ENCODE data around the gene GXYLT2. TPM values are rescaled to one million over a fixed set of nuclear protein-coding genes. Genes with fewer than 3 reads are reported as not detected.

GXYLT2 gene
- total RNA-seq (under 1 TPM in 1 of 2 experiments, not detected in 1; 0.08 TPM), total RNA-seq (0 to 0.68 (median 0) reads per million in 172 experiments)
- polyA plus RNA-seq (2013, experiment 1 of 2), result not detected
- polyA plus RNA-seq (2013, experiment 2 of 2), result 0.56 TPM

- Mint-ChIP-seq H3K4me3 (peak within 1 kb of the TSS; percentile 85), H3K27ac (no peak within 1 kb of the TSS), H3K4me1 (ENCODE audit: low read depth) (peaks cover 22% of the 10 kb centered on the region), H3K36me3 (ENCODE audit: low read depth) (no peaks in the 10 kb centered on the region), H3K27me3 (peaks cover 86% of the 10 kb centered on the region), H3K9me3 (peaks cover 4% of the 10 kb centered on the region)
- peak; percentile 77 for ATAC-seq (ENCODE audit: poor library complexity)
- no peak for TF ChIP-seq CTCF (IDR thresholded peaks at IDR 0.05)
- DNase-seq, result peak in 10 of 14 experiments; percentile 1 to 50 (median 7)
- ChIA-PET POLR2A (interaction anchor here (1.5 kb wide), 1 partner anchor 10 kb away, joined by 3 read pairs; no protein-coding TSS in a partner anchor), CTCF (interaction anchor here (1.2 kb wide), 1 partner anchor 135 kb away, joined by 3 read pairs; no protein-coding TSS in a partner anchor)
- no peak within 1 kb of the TSS for H3K27ac ChIP-seq (ENCODE audit: low read depth in 1 of 2, low read length in 2 of 2)
- peaks cover 42 to 57% of the 10 kb centered on the region in 2 experiments for H3K27me3 ChIP-seq (ENCODE audit: control insufficient read depth in 1 of 2, insufficient read depth in 2 of 2, low read length in 2 of 2)
- intact Hi-C loops (cut with DNase I, micrococcal nuclease), result no loop called here
- H3K4me1 ChIP-seq (ENCODE audit: insufficient read depth, low read length), result peaks cover 6% of the 10 kb centered on the region
- no peaks in the 10 kb centered on the region for H3K36me3 ChIP-seq (ENCODE audit: insufficient read depth, low read length)
- peaks cover 0 to 6% of the 10 kb centered on the region in 2 experiments for H3K9me3 ChIP-seq (ENCODE audit: control insufficient read depth in 1 of 2, insufficient read depth in 1 of 2, low read length in 2 of 2)
- H3K4me3 ChIP-seq (ENCODE audit: low read length), result peak within 1 kb of the TSS; percentile 23
Observed at GRCh38 chr3:72887705-72888545, at the start of gene GXYLT2. Gene GXYLT2, plus strand, starts transcription at chr3:72888046. Its CDS starts 188 bp downstream, at chr3:72888234.

- ATAC-seq (ENCODE audit: poor library complexity) (no peak), DNase-seq (no peak)
- Histone ChIP-seq H3K9me3 (ENCODE audit: control insufficient read depth in 1 of 2, insufficient read depth in 1 of 2, low read length in 2 of 2) (no peaks in the 10 kb centered on the region), H3K4me1 (ENCODE audit: insufficient read depth, low read length) (no peaks in the 10 kb centered on the region), H3K27me3 (ENCODE audit: control insufficient read depth in 1 of 2, insufficient read depth in 2 of 2, low read length in 2 of 2) (no peaks in the 10 kb centered on the region), H3K27ac (ENCODE audit: low read depth in 1 of 2, low read length in 2 of 2) (no peak overlapping the region), H3K36me3 (ENCODE audit: insufficient read depth, low read length) (peaks cover 55% of the 10 kb centered on the region), H3K4me3 (ENCODE audit: low read length) (no peak overlapping the region)
- no peak overlapping the region for H3K4me3 Mint-ChIP-seq
- H3K27me3 Mint-ChIP-seq, result no peaks in the 10 kb centered on the region
- intact Hi-C loops (cut with DNase I, micrococcal nuclease), result no loop called here
- H3K36me3 Mint-ChIP-seq (ENCODE audit: low read depth), result peaks cover 75% of the 10 kb centered on the region
- peaks cover 4% of the 10 kb centered on the region for H3K4me1 Mint-ChIP-seq (ENCODE audit: low read depth)
- no peak overlapping the region for H3K27ac Mint-ChIP-seq
- TF ChIP-seq CTCF (IDR thresholded peaks at IDR 0.05), result no peak
- no peaks in the 10 kb centered on the region for H3K9me3 Mint-ChIP-seq
- POLR2A ChIA-PET, result no interaction called here
- CTCF ChIA-PET, result no interaction called here
Observed at GRCh38 chr3:72839057-72839456, 48.8 kb upstream of the GXYLT2 start.

- TF ChIP-seq CTCF (IDR thresholded peaks at IDR 0.05), result no peak
- peak overlapping the region; percentile 9 for H3K27ac Mint-ChIP-seq
- no peaks in the 10 kb centered on the region for H3K27me3 Mint-ChIP-seq
- POLR2A ChIA-PET, result no interaction called here
- Histone ChIP-seq H3K4me3 (ENCODE audit: low read length) (no peak overlapping the region), H3K27me3 (ENCODE audit: control insufficient read depth in 1 of 2, insufficient read depth in 2 of 2, low read length in 2 of 2) (no peaks in the 10 kb centered on the region), H3K27ac (ENCODE audit: low read depth in 1 of 2, low read length in 2 of 2) (no peak overlapping the region), H3K36me3 (ENCODE audit: insufficient read depth, low read length) (peaks cover 22% of the 10 kb centered on the region), H3K9me3 (ENCODE audit: control insufficient read depth in 1 of 2, insufficient read depth in 1 of 2, low read length in 2 of 2) (no peaks in the 10 kb centered on the region), H3K4me1 (ENCODE audit: insufficient read depth, low read length) (peaks cover 24% of the 10 kb centered on the region)
- H3K4me1 Mint-ChIP-seq (ENCODE audit: low read depth), result peaks cover 56% of the 10 kb centered on the region
- intact Hi-C loops (cut with DNase I, micrococcal nuclease), result loop anchor here in 1 of 2 experiments (10.0 kb wide), 1 partner anchor 1260 kb away; the partner anchor contains the start of gene FOXP1
- H3K36me3 Mint-ChIP-seq (ENCODE audit: low read depth), result peaks cover 48% of the 10 kb centered on the region
- DNase-seq (no peak), ATAC-seq (ENCODE audit: poor library complexity) (no peak)
- no peak overlapping the region for H3K4me3 Mint-ChIP-seq
- CTCF ChIA-PET, result no interaction called here
- H3K9me3 Mint-ChIP-seq, result no peaks in the 10 kb centered on the region
Observed at GRCh38 chr3:72844436-72844993, 43.3 kb upstream of the GXYLT2 start.
